Fibroblast of the aortic adventitia (primary cell): ENCODE measurements around the gene TRAF3IP1. TPM values are rescaled to one million over a fixed set of nuclear protein-coding genes. Genes with fewer than 3 reads are reported as not detected.
"Not testable (repeated sequence)": the region's sequence is repeated elsewhere in the genome, so short reads cannot be mapped to it uniquely, and the experiment has no call there.

Source experiments
- DNase-seq: peaks from one replicate; pipeline ENCODE4 v3.0.0-alpha.2; 2010; ENCODE audit warnings: low read depth
- H3K4me3 ChIP-seq: 2 replicates; pipeline ENCODE4 v1.5.1; 2011; ENCODE audit warnings: low read depth, mild to moderate bottlenecking, control low read depth, low read length, moderate library complexity
- CTCF ChIP-seq: IDR thresholded peaks from 2 replicates; pipeline ENCODE4 v1.5.1; 2011; ENCODE audit warnings: mild to moderate bottlenecking, low read length, control low read depth, inconsistent platforms; ENCODE audit not compliant: insufficient read depth
- total RNA-seq: library from RNA; depleted of rRNA; stranded (reverse); fragments of >200 nt; gene quantifications from 2 replicates; pipeline ENCODE4 v1.2.3, GENCODE V29; 2012; ENCODE audit warnings: low replicate concordance

The TRAF3IP1 gene
- total RNA-seq, 1 donor: 8.4 TPM

GRCh38 chr2:238440767-238441166, 120.4 kb downstream of the TRAF3IP1 start:
- no peak for DNase-seq
- no peak overlapping the region for H3K4me3 ChIP-seq
- TF ChIP-seq CTCF: no peak

- no peak for DNase-seq
- H3K4me3 ChIP-seq: no peak overlapping the region
- TF ChIP-seq CTCF: no peak
These were observed 121.2 kb downstream of the TRAF3IP1 start for GRCh38 chr2:238441262-238442114.

- DNase-seq, H3K4me3 ChIP-seq: not testable (repeated sequence)
These were observed 121.9 kb downstream of the TRAF3IP1 start for GRCh38 chr2:238442257-238442656.

GRCh38 chr2:238444242-238444641, 123.9 kb downstream of the TRAF3IP1 start:
- TF ChIP-seq CTCF: no peak
- no peak for DNase-seq
- no peak overlapping the region for H3K4me3 ChIP-seq

GRCh38 chr2:238445409-238446190, 125.3 kb downstream of the TRAF3IP1 start:
- H3K4me3 ChIP-seq: no peak overlapping the region
- DNase-seq: no peak
- no peak for TF ChIP-seq CTCF

GRCh38 chr2:238446371-238446770, 126.1 kb downstream of the TRAF3IP1 start:
- TF ChIP-seq CTCF: no peak
- no peak for DNase-seq
- no peak overlapping the region for H3K4me3 ChIP-seq
